DND-41 (cell line): ENCODE data around the gene IL17B.

Source experiments
- ATAC-seq: fragments of 200-7000 bp; cut with Tn5 transposase; 3 replicates; pipeline ENCODE4 v1.9.1; 2021; ENCODE audit warnings: low read depth; ENCODE audit not compliant: insufficient read depth
- DNase-seq: peaks from one replicate; pipeline ENCODE4 v3.0.0-alpha.2; 2020
- H2AFZ ChIP-seq: 2 replicates; pipeline ENCODE4 v1.6.0; 2012; ENCODE audit warnings: low read depth, low read length
- H3K27ac ChIP-seq: 2 replicates; pipeline ENCODE4 v1.5.1; 2012; ENCODE audit warnings: low read length, inconsistent platforms
- H3K27me3 ChIP-seq: fragments of 200-600 bp; sonication (generic); 2 replicates; pipeline ENCODE4 v1.6.0; 2012; ENCODE audit warnings: low read length, mild to moderate bottlenecking, inconsistent platforms; ENCODE audit not compliant: insufficient read depth, poor library complexity
- H3K36me3 ChIP-seq: 2 replicates; pipeline ENCODE4 v1.5.1; 2012; ENCODE audit warnings: low read length, inconsistent platforms; ENCODE audit not compliant: insufficient read depth
- H3K4me1 ChIP-seq: 2 replicates; pipeline ENCODE4 v1.5.1; 2012; ENCODE audit warnings: mild to moderate bottlenecking, low read length; ENCODE audit not compliant: insufficient read depth
- H3K4me2 ChIP-seq: 2 replicates; pipeline ENCODE4 v1.6.0; 2012; ENCODE audit warnings: mild to moderate bottlenecking, moderate library complexity, low read length, inconsistent platforms; ENCODE audit not compliant: insufficient read depth
- H3K4me3 ChIP-seq, 2 experiments: fragments of 200-600 bp in 1 of 2; shearing (Covaris generic) in 1 of 2; 2 replicates each; pipeline ENCODE4 v1.5.1; 2012 to 2016; ENCODE audit warnings: inconsistent platforms in 2 of 2, low read length in 2 of 2, mild to moderate bottlenecking in 2 of 2, low read depth in 1 of 2, moderate library complexity in 1 of 2
- H3K79me2 ChIP-seq: 2 replicates; pipeline ENCODE4 v1.6.0; 2012; ENCODE audit warnings: low read length, inconsistent platforms; ENCODE audit not compliant: insufficient read depth
- H3K9ac ChIP-seq: 2 replicates; pipeline ENCODE4 v1.6.0; 2012; ENCODE audit warnings: low read depth, mild to moderate bottlenecking, inconsistent platforms, low read length, moderate library complexity
- H3K9me3 ChIP-seq: 2 replicates; pipeline ENCODE4 v1.5.1; 2012; ENCODE audit warnings: low read length, moderate library complexity, mild to moderate bottlenecking, inconsistent platforms; ENCODE audit not compliant: insufficient read depth, severe bottlenecking
- H4K20me1 ChIP-seq: 2 replicates; pipeline ENCODE4 v1.6.0; 2012; ENCODE audit warnings: low read length; ENCODE audit not compliant: insufficient read depth
- EZH2 ChIP-seq: IDR thresholded peaks from 3 replicates; pipeline ENCODE4 v1.6.1; 2012; ENCODE audit warnings: borderline replicate concordance, low read depth, mild to moderate bottlenecking, moderate library complexity, low read length, inconsistent platforms; ENCODE audit not compliant: severe bottlenecking
- TF ChIP-seq, protein P1 (sequence below): IDR thresholded peaks from 2 replicates; pipeline ENCODE4 v1.5.1; 2012; ENCODE audit warnings: borderline replicate concordance, low read length, moderate library complexity, mild to moderate bottlenecking; ENCODE audit not compliant: poor library complexity, severe bottlenecking; ENCODE audit errors: extremely low read depth

IL17B gene

DNA sequence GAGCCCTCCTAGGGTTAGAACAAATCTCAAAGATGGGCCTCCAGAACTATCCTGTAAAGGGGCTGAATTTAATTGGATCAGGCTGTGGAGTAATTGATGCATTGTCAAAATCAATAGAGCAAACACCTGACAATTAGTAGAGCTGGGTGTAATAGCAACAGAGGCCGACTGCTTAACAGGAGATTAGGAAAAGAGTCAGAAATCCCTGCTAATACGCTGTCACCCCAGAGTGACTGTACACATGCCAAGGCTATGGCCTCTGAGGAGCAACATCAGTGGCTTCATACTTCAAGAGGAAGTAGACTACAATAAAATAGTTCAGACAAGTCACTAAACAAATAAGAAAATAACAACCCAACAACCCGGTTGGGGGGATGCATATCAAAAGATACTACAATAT lies 52.5 kb downstream of the IL17B start:
- no peak overlapping the region for H3K4me2 ChIP-seq
- no peak overlapping the region for H3K9ac ChIP-seq
- H3K4me1 ChIP-seq: no peaks in the 10 kb centered on the region
- H3K27me3 ChIP-seq: no peaks in the 10 kb centered on the region
- H4K20me1 ChIP-seq: no peaks in the 10 kb centered on the region
- ATAC-seq: no peak
- TF ChIP-seq EZH2: no peak
- TF ChIP-seq, protein P1, sequence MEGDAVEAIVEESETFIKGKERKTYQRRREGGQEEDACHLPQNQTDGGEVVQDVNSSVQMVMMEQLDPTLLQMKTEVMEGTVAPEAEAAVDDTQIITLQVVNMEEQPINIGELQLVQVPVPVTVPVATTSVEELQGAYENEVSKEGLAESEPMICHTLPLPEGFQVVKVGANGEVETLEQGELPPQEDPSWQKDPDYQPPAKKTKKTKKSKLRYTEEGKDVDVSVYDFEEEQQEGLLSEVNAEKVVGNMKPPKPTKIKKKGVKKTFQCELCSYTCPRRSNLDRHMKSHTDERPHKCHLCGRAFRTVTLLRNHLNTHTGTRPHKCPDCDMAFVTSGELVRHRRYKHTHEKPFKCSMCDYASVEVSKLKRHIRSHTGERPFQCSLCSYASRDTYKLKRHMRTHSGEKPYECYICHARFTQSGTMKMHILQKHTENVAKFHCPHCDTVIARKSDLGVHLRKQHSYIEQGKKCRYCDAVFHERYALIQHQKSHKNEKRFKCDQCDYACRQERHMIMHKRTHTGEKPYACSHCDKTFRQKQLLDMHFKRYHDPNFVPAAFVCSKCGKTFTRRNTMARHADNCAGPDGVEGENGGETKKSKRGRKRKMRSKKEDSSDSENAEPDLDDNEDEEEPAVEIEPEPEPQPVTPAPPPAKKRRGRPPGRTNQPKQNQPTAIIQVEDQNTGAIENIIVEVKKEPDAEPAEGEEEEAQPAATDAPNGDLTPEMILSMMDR: no peak
- DNase-seq: no peak
- H2AFZ ChIP-seq: no peak overlapping the region
- H3K79me2 ChIP-seq: no peaks in the 10 kb centered on the region
- no peak overlapping the region for H3K4me3 ChIP-seq
- H3K27ac ChIP-seq: no peak overlapping the region
- H3K36me3 ChIP-seq: no peaks in the 10 kb centered on the region
- H3K9me3 ChIP-seq: no peaks in the 10 kb centered on the region

DNA sequence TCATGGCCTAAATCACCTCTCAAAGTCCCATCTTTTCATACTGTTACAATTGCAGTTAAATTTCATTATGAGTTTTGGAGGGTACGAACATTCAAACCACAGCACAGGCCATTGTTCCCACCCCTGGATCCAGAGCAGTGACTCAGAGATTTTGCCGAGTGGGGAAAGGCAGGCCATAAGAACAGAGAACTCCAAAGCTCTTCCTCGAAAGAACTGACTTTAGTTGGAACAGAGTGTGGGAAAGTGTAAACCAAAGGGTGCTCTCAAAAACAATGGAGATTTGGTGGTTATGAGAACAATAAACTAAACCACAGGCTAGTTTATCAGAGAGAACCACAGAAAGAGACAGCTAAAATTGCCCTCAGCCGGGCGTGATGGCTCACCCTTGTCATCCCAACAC lies 53.2 kb downstream of the IL17B start:
- Histone ChIP-seq H3K4me1 (no peaks in the 10 kb centered on the region), H3K4me2 (no peak overlapping the region), H3K79me2 (no peaks in the 10 kb centered on the region), H3K36me3 (no peaks in the 10 kb centered on the region), H3K27ac (no peak overlapping the region), H3K9me3 (no peaks in the 10 kb centered on the region), H3K9ac (no peak overlapping the region), H3K4me3 (no peak overlapping the region), H4K20me1 (no peaks in the 10 kb centered on the region), H2AFZ (no peak overlapping the region), H3K27me3 (no peaks in the 10 kb centered on the region)
- DNase-seq (no peak), ATAC-seq (no peak)
- TF ChIP-seq, protein P1: no peak
- no peak for TF ChIP-seq EZH2

DNA sequence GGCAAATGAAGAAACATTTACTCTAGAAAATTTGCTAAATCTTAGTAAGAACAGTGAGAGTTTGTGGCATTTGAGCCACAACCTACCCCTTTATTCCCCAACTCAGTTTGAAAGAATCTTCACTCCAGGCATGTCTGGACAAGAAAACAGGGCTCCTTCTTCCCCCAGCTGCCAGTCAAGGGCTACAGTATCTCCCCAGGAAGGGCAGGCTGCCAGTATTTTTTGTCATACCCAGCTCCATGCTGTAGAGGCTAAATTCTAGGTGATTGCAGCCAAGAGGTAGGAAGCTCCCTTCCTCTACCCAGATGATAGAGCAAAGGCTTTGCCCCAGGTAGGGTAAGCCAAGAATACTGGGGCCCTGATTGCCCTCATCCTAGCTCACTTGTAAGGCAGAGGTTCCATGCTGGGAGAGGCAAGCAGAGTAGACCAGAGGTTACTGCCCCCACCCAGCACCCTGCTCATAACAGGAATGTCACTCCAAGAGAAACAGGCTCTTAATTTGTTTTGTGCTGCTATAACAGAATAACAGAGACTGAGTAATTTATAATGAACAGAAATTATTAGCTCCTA lies 53.8 kb downstream of the IL17B start:
- Histone ChIP-seq H4K20me1 (no peaks in the 10 kb centered on the region), H3K4me2 (no peak overlapping the region), H3K9me3 (no peaks in the 10 kb centered on the region), H3K36me3 (no peaks in the 10 kb centered on the region), H3K4me1 (no peaks in the 10 kb centered on the region), H3K79me2 (no peaks in the 10 kb centered on the region), H3K27ac (no peak overlapping the region), H3K4me3 (no peak overlapping the region), H3K27me3 (no peaks in the 10 kb centered on the region), H3K9ac (no peak overlapping the region), H2AFZ (no peak overlapping the region)
- ATAC-seq (no peak), DNase-seq (no peak)
- TF ChIP-seq, protein P1: no peak
- no peak for TF ChIP-seq EZH2

DNA sequence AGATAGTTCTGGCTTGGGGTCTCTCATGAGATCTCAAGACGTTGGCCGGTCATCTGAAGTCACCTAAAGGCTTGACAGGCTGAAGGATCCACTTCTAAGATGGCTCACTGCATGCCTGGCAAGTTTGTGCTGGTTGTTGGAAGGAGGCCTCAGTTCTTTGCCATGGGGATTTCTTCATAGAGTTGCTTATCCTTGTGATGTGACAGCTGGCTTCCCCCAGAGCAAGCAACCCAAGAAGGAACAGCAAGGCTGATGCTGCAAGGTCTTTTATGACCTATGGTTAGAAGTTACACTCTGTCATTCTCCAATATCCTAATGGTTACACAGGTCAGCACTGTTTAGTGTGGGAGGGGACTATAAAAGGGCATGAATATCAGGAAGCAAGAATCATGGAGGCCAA lies 54.5 kb downstream of the IL17B start:
- no peaks in the 10 kb centered on the region for H3K36me3 ChIP-seq
- no peaks in the 10 kb centered on the region for H3K9me3 ChIP-seq
- ATAC-seq (no peak), DNase-seq (no peak)
- no peaks in the 10 kb centered on the region for H3K4me1 ChIP-seq
- no peaks in the 10 kb centered on the region for H4K20me1 ChIP-seq
- H3K9ac ChIP-seq: no peak overlapping the region
- TF ChIP-seq, protein P1: no peak
- no peak for TF ChIP-seq EZH2
- H2AFZ ChIP-seq: no peak overlapping the region
- H3K27ac ChIP-seq: no peak overlapping the region
- H3K4me2 ChIP-seq: no peak overlapping the region
- no peaks in the 10 kb centered on the region for H3K27me3 ChIP-seq
- no peak overlapping the region for H3K4me3 ChIP-seq
- no peaks in the 10 kb centered on the region for H3K79me2 ChIP-seq
